Inflammatory macrophage treated with lipopolysaccharide for 1 hour (primary cell): ENCODE measurements around the gene ZYX.
"Not testable (repeated sequence)": the region's sequence is repeated elsewhere in the genome, so short reads cannot be mapped to it uniquely, and the experiment has no call there.

Source experiments
- DNase-seq, 2 donors: peaks; one replicate each; pipeline ENCODE4 v3.0.0-alpha.2; 2020 to 2022

Gene ZYX

DNA sequence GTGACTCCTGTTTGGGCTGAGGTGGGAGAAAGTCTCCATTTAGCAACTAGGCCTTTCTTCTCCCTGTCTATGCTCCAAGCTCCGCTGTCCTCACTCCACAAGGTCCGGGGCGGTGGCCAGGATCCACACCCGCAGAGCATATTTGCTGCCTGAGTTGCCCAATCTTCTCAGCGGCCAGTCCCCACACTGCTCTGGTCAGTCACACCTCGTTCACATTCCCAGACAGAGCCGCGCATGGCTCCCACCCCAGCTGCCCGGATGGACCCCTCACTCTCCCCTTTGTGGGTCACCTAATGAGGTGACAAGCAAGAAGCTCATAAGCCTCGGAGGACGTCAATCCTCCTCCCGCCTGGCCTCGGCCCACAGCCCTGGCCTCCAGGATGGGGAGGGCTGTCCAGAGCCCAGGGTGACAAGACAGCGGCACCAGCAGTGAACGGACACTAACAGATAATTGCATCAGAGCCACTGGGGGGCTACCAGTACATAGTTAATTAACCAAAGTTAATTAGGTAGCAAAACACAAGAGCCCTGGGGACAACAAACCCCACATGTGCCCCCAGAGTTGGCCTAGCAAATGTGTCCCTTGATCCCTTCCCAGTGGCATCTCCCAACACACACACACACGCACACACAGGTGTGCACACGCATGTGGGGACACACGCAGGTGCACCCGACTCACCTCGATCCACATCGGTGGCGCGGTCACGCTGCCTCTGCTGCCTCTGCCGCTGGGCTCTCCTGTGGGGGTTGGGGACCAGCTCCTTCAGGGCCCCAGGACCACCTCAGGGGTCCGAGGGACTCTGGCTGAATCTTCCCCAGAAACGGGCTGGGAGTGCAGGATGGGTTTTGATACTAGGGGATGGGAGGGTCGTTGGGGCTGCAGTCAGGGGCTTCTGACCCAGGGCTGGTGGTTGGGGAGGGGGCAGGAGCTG is 15.7 kb downstream of the ZYX start:
- DNase-seq: no peak

DNA sequence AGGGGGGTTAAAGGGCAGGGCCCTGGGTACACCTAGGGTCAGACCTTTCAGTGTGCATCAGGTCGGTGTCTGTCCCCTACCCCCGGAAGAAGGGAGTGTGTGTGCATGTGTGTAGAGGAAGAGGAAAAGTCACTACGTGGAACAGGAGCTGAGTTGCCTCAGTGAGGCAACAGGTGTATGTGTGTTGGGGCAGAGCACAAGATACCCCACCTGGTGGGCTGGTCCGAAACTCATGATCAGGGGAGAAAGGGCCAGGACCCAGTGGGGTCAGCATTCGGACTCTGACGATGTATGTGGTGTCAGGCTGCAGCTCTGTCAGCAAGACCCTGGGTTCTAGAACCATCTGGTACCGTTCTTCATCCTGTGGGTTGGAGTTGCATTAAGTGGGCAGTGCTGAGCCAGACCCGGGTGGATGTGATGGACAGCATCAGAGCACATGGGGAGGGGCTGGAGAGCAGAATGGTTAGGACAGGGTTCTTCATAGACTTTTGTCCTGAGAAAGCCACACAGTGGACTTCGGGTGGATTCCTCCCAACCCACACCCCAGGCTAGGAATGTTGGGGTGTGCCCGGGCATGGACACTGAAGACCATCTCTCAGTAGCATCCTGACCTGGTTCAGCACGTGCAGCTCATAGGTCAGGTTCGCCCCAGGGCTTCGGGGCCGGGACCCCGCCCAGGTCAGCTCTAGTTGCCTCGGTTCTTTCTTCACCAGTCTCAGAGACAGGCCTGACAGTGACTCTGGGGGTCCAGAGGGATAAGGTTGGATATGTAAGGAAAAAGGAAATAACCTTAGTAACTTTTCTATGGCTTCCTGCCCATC is 16.8 kb downstream of the ZYX start:
- DNase-seq: no peak

DNA sequence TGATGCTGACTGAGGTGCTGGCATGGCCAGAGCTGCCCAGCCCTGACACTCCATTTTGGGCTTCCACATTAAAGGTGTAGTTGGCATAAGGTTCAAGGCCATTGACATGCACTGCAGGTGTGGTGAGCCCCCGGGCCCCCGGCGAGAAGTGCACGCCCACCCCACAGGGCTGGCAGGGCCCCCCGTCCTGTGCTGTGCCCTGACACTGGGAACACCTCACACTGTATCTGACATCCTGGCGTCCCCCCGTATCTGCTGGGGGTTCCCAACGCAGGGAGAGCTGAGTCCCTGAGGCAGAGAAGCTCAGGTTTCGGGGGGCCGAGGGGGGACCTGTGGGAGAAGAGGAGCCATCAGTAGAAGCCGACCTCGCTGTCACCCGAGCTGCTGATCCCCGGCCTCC is 17.5 kb downstream of the ZYX start:
- no peak for DNase-seq

DNA sequence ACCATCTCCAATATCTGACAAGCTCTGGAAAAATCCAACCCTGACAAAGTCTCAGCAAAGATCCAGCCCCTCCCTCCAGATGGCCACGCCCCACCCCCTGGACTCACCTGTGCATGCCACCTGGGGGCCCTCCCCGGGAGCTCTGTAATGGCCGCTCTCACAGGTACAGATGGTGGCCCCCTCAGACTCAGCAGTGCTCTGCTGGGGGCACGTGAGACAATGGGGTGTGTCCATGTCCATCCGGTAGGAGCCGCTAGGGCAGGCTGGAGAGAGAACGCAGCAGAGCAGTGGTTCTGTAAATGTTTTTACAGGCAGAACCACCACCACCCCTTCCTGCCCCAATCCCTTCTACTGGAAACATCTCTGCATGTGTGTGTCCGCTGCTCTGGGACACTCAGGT is 18.0 kb downstream of the ZYX start:
- no peak for DNase-seq

DNA sequence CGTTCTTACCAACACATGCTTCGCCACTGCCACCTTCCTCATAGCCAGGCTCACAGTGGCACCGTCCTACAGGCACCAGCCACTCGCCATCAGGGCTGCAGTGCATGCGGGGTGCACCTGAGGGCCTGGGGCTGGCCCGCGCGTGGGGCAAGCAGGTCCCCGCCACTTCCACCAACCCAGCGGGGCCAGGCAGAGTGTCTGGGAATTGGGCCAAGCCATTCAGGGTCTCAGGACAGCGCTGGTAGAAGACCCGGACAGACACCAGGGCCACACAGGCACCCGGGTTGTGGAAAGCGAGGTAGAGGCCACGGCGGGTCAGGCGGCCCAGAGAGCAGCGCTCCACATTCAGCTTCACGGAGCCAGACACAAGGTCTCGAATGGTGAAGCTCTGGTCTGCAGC is 18.5 kb downstream of the ZYX start:
- no peak for DNase-seq

DNA sequence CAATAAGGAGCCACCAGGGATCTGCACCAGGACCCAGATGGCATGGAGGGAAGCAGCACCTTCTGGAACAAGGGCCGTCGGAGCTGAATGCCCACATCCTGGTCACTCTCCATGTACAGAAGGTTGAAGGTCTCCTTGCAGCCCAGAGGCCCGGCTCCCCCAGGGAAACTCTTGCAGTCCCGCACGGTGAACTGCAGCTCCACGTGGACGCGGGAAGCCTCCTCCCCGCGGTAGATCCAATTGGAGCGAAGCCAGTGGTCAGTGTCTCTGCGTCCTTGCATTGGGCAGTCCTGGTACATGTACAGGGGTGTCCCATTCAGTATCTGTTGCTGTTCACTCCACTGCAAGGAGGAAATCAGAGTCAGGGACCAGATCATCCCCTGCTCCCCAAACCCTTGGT is 20.1 kb downstream of the ZYX start:
- no peak for DNase-seq

DNA sequence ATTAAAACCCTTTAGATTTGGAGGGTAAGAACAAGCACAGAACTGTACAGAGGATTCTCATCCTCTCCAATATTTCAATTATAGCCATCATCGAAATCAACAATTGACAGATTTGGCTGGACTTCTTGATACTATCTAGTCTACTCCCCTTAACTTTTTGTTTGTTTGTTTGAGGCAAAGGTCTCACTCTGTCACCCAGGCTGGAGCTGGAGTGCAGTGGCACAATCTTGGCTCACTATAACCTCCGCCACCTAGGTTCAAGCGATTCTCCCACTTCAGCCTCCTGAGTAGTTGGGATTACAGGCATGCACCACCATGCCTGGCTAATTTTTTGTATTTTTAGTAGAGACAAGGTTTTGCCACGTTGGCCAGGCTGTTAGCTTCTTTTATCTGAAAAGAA is 21.1 kb downstream of the ZYX start:
- not testable (repeated sequence) for DNase-seq

DNA sequence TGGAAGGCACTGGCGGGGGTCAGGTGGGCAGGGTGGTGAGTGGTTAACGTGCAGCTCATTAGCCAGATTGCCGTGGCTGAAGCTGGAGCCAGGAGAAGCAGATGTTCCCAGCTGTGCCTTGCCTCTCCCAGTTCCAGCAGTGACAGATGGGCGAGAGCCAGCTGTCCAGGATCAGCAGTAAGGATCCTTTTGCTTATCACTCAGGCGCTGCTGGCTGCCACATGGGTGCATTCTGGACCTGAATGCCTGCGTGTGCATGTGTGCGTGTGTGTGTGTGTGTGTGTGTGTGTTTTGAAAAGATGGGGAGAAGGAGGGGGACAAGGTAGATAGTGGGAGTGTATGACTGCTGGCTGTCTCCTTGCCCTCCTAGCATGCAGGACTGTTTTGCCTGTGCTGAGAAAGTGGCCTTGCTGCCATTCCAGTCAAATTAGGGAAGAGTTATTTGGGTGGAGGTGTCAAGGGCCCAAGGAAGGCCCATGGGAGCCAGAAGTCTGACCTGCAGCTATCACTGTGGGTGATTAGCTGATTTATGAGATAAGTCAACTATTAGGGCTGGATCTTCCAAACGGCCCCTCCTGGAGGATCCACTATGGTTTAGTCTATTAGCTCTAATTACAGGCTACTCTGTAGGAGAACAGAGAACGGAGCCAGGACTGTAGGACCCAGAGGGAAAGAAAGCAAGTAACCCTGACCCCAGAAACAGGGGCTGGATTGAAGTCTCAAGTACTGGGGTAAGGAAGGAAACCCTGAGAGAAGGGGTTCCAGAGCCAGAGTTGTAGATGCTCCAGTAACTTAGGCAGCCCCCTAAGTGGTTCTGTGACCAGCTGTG is 24.2 kb downstream of the ZYX start:
- no peak for DNase-seq

DNA sequence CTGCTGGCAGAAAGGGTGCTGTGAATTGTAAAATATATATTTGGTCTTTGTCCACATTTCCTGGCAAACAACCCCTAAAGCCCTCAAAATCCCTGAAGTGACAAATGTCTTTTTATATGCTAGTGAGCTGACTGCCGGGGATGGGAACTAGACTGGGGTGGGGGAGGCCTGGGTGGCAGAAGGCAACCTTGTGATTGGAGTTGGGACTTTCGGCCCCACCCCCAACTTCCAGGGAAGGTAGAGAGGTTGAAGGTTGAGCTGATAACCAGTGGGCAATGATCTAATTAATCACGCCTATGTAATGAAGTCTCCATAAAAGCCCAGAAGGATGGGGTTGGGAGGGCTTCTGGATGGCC is 24.8 kb downstream of the ZYX start:
- no peak for DNase-seq

DNA sequence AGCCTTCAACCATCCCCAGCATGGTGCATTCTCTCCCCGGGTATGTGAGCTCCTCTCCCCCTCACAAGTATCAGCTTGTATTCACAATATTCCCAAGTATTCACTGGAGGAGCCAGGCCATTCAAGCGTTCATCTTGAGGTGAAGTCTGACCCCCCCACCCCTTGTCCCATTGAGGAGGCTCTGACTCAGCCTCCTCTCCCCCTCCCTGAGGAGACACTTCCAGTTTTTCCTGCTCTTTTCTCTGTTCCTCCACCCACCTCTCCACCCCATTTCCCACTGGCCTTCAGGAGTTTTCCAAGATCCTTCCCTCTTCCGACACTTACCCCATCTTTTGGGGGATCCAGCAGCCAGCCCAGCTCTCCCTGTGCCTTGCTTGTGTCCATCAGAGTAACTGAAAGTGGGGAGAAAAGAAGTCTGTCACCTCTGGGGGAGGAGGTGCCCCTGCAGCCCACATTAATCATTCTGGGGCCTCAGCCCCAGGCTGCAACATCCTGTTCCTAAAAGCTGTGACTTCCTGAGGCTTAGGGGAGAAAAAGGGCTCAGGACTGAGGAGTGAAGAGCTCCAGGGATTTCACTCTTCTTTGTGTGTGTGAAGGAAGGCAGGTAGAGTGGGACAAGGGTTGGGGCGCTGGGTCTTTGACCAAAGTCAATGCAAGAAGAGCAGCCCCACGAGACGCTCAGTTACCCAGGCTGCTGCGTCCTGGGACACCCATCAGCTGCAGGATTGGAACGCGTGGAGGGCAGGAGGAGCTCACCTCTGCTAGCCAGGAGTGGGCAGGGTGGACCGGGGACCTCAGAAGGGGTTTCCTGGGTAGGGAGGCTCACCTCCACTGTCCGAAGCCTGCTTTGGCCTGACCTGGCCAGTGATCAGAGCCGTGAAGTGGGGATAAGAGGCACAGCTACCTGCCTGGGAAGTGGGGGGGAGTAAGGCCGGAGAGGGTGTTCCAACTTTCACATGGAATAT is 26.4 kb downstream of the ZYX start:
- no peak for DNase-seq

DNA sequence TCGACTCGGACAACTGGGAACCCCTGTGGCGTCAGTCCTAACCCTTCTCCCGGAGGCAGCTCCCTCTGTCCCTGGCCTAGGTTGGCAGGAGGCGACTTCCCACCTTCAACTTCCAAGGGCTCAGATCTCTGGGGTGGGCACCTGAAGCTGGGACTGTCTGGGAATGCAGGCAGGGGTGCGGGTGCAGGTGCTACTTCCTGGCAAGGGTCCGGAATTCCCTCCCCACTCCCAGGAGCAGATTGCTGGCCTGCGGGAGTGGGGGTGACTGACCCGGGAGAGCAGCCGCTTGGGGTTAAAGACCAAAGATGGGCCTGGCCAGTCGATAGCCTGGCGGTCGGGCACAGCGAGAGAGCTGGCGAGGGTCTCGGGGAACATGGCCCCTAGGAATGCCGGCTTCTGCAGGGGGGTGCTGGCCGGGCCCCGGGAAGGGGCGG is 27.1 kb downstream of the ZYX start:
- DNase-seq: no peak

DNA sequence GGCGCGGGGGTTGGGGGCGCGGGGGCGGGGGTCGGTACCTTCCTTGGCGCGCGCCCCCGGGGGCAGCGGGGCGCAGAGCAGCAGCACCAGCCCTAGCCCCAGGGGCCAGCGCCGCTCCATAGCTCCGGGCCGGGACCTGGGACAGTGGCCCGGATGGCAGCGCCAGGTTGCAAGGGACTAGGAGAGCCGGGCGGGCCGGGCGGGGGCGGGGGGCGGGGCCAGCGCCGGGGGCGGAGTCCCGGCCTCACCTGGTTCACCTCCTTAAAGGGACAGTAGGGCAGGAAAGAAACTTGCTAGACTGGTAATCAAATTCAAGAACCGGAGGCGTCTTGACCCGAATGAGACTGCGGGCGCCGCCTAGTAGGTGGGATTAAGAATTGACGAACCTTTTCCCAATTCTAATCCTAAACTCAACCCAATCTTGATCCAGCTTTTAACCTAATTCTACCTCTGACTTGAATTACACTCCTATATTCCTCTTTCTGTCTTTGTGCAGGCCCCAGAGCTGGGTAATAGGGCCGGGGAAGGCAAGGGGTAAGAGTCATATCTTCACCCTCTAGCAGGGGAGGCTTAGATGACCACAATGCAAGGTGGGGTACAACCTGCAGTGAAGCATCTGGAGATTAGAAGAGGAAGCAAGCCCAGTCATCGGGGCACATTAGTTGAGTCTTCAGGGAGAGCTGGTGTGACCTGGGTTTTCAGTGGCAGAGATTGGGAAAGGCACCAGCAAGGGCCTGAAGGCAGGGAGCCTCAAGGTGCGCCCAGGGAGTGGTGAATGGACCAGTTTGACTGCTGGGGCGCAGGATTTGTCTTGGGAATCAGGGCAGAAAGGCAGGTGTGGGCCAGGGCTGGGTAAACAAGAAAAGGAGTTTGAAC is 27.8 kb downstream of the ZYX start, which contains the start of gene EPHA1:
Gene EPHA1 (minus strand): TSS at position 171 of the 876 bp plus-strand sequence. CDS start 51 bp downstream, at position 120.
- no peak for DNase-seq

DNA sequence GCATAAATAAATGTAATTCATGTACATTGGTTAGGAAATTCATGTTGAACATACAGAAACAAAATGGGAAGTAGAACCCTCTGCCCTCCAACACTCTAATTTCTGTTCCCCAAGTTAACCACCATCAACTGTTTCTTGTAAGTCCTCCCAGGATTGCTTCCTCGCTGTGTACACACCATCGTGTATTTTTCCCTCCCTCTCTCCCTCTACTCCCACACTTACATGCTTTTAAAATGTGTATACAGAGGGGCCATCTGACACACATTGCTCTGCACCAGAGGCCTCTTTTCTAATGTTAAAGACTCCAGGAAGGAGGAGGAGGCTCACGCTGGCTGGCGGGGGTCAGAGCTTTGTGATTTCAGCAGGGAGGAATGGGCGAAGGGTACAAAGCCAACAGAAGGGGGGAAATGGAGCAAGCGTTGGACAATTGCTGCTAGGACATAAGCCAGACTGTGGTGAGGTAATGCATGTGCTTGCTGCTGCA is 29.4 kb downstream of the ZYX start:
- peak; percentile 83 to 84 for DNase-seq

DNA sequence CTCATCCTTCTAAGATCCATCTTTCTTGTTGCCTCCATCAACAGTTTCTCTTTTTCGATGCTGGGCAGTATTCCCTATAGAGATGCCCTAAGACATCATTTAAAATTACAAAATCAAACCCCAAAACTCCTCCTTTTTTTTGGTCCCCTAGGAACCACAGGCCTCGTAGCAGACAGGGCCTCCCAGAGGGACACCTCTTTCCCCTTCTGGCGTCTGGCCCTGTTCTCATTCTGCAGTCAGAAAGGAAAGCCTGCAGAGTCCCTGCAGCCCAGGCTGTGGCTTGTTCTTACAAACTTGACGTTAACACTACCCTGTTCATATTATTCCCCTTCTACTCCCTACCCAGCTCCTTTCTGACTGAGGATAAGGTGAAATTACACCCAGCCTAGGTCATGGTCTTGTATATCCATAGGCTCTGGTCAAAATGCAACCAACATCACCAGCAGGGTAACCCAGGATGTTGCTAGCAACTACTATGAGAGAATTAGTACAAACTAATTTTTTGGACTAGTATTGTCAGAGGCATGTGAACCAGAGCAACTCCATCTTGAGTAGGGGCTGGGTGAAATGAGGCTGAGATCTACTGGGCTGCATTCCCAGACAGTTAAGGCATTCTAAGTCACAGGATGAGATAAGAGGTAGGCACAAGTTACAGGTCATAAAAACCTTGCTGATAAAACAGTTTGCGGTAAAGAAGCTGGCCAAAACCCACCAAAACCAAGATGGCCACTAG is 31.0 kb downstream of the ZYX start:
- DNase-seq: no peak

DNA sequence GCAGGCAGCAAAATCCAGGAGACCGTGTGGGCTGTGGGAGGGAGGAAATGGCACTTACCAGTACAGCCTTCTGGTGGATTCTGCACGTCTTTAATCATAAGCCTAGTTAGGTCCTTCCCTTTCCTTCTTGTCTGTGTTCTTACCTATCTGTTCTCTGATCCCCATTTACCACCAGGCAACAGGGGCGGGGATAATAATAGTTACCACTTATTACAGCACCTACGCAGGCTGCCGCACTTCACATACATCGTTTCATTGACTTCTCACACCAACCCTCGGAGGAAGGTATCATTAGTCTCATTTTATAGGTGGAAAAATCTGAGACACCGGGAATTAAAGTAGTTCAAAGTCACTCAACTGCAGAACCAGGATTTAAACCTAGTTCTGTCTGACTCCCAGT is 32.0 kb downstream of the ZYX start:
- no peak for DNase-seq

DNA sequence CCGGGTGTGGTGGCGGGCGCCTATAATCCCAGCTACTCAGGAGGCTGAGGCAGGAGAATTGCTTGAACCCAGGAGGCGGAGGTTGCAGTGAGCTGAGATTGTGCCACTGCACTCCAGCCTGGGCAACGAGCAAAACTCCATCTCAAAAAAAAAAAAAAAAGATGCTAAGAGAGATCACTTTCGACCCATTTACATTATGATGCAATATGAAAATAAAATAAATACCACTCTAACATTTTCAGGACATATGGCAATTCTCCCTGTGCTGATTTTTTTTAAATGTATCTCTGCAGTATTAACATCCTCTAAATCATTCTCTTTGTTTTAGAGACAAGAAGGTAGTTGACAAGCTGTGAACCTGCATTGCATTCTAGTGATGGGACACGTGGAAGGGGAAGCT is 34.1 kb downstream of the ZYX start:
- not testable (repeated sequence) for DNase-seq

DNA sequence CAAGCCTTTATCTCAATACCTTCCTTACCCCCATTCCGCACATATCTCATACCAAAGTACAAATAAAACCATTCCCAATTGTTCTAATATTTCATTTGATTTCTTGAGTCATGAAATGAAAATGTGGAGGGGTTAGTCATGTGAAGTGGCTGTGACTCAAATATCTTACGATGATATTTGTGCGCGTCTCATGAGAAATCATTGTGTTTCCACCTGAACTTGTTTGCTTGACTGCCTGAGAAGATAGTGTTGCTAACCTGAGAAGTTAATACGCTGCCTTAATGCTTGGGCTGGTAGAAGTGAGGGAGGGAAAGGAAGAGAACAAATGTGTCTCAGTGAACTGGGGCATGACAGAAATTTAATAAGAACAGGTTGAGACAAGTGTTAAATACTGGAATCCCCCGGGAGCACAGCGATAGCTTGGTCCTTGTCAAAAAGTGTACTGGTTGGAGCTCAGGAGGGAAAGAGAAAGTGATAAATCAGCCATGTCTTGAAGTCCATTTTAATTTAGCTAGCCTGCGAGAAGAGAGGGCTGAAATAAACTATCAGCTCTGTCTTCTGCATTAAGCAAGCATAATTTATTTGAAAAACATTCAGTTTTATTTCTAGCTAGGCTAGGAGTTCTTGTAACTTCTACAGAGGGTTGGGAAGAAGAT is 34.7 kb downstream of the ZYX start:
- DNase-seq: no peak

DNA sequence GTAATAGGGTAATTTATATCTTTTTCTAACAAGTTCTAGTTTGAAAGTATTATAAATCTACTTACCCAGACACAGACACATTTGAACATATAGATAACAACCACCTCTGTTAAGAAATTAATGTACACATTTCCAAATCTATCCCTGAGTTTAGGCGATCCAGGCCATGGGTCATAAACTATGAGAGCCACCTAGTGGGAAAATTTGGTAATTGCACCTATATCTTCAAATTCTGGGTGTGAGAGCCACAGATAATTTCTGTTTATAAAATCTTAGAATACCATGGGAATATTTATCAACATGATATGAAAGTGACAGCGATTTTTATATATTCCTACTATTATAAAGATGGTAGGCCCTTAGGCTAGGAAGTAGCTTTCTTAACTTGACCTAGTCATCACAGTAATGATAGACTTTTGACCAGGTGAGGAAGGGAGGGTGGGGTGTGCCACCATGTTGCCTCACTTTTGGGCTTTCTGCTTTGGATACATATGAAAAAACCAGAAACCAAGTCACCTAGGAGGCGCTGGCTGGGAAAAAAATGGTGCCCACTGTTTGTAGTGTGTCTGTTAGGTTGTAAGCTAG is 35.5 kb downstream of the ZYX start:
- DNase-seq: peak; percentile 46 to 92
